ENCODE data around the gene ATL2.

Gene ATL2

GRCh38 chr2:38375696-38376345 lies 1.3 kb downstream of the ATL2 start:
- Histone ChIP-seq H3K9me3 (ENCODE audit: control insufficient read depth in 5 of 5, low read length in 5 of 5) (no peaks in the 10 kb centered on the region), H3K36me3 (ENCODE audit: control insufficient read depth in 5 of 5, insufficient read depth in 5 of 5, low read length in 5 of 5) (no peaks in the 10 kb centered on the region), H3K27me3 (ENCODE audit: control insufficient read depth in 5 of 5, insufficient read depth in 4 of 5, low read length in 5 of 5) (no peaks in the 10 kb centered on the region), H3K4me1 (ENCODE audit: control insufficient read depth in 5 of 5, insufficient read depth in 5 of 5, low read length in 5 of 5) (peaks cover 0 to 41% (median 29%) of the 10 kb centered on the region in 5 donors), H3K9ac (ENCODE audit: low read length in 5 of 5) (peak overlapping the region; percentile 66 to 97 (median 84)), H3K27ac (ENCODE audit: low read depth, low read length) (peak overlapping the region; percentile 92), H3K4me3 (ENCODE audit: low read depth in 1 of 5, low read length in 5 of 5) (peak overlapping the region; percentile 76 to 97 (median 84))

GRCh38 chr2:38374984-38375383 lies 2.1 kb downstream of the ATL2 start:
- peak overlapping the region in 3 of 5 donors; percentile 30 to 97 (median 84) for H3K9ac ChIP-seq (ENCODE audit: low read length in 5 of 5)
- peak overlapping the region in 1 of 5 donors; percentile 2 for H3K4me3 ChIP-seq (ENCODE audit: low read depth in 1 of 5, low read length in 5 of 5)
- no peaks in the 10 kb centered on the region for H3K36me3 ChIP-seq (ENCODE audit: control insufficient read depth in 5 of 5, insufficient read depth in 5 of 5, low read length in 5 of 5)
- H3K27me3 ChIP-seq (ENCODE audit: control insufficient read depth in 5 of 5, insufficient read depth in 4 of 5, low read length in 5 of 5), result no peaks in the 10 kb centered on the region
- peaks cover 0 to 41% (median 29%) of the 10 kb centered on the region in 5 donors for H3K4me1 ChIP-seq (ENCODE audit: control insufficient read depth in 5 of 5, insufficient read depth in 5 of 5, low read length in 5 of 5)
- H3K27ac ChIP-seq (ENCODE audit: low read depth, low read length), result no peak overlapping the region
- no peaks in the 10 kb centered on the region for H3K9me3 ChIP-seq (ENCODE audit: control insufficient read depth in 5 of 5, low read length in 5 of 5)

GRCh38 chr2:38371235-38371634 lies 5.8 kb downstream of the ATL2 start:
- Histone ChIP-seq H3K9ac (ENCODE audit: low read length in 5 of 5) (no peak overlapping the region), H3K4me1 (ENCODE audit: control insufficient read depth in 5 of 5, insufficient read depth in 5 of 5, low read length in 5 of 5) (peaks cover 0 to 34% (median 18%) of the 10 kb centered on the region in 5 donors), H3K9me3 (ENCODE audit: control insufficient read depth in 5 of 5, low read length in 5 of 5) (no peaks in the 10 kb centered on the region), H3K27ac (ENCODE audit: low read depth, low read length) (no peak overlapping the region), H3K36me3 (ENCODE audit: control insufficient read depth in 5 of 5, insufficient read depth in 5 of 5, low read length in 5 of 5) (no peaks in the 10 kb centered on the region), H3K27me3 (ENCODE audit: control insufficient read depth in 5 of 5, insufficient read depth in 4 of 5, low read length in 5 of 5) (no peaks in the 10 kb centered on the region), H3K4me3 (ENCODE audit: low read depth in 1 of 5, low read length in 5 of 5) (no peak overlapping the region)

- Histone ChIP-seq H3K27ac (ENCODE audit: low read depth, low read length) (no peak overlapping the region), H3K4me3 (ENCODE audit: low read depth in 1 of 5, low read length in 5 of 5) (no peak overlapping the region), H3K9me3 (ENCODE audit: control insufficient read depth in 5 of 5, low read length in 5 of 5) (no peaks in the 10 kb centered on the region), H3K36me3 (ENCODE audit: control insufficient read depth in 5 of 5, insufficient read depth in 5 of 5, low read length in 5 of 5) (no peaks in the 10 kb centered on the region), H3K27me3 (ENCODE audit: control insufficient read depth in 5 of 5, insufficient read depth in 4 of 5, low read length in 5 of 5) (no peaks in the 10 kb centered on the region), H3K9ac (ENCODE audit: low read length in 5 of 5) (no peak overlapping the region), H3K4me1 (ENCODE audit: control insufficient read depth in 5 of 5, insufficient read depth in 5 of 5, low read length in 5 of 5) (peaks cover 0 to 34% (median 15%) of the 10 kb centered on the region in 5 donors)
Measured at GRCh38 chr2:38370664-38371063, 6.4 kb downstream of the ATL2 start.

- Histone ChIP-seq H3K27ac (ENCODE audit: low read depth, low read length) (no peak overlapping the region), H3K4me1 (ENCODE audit: control insufficient read depth in 5 of 5, insufficient read depth in 5 of 5, low read length in 5 of 5) (peaks cover 0 to 22% (median 9%) of the 10 kb centered on the region in 5 donors), H3K9me3 (ENCODE audit: control insufficient read depth in 5 of 5, low read length in 5 of 5) (no peaks in the 10 kb centered on the region), H3K4me3 (ENCODE audit: low read depth in 1 of 5, low read length in 5 of 5) (no peak overlapping the region), H3K9ac (ENCODE audit: low read length in 5 of 5) (no peak overlapping the region), H3K36me3 (ENCODE audit: control insufficient read depth in 5 of 5, insufficient read depth in 5 of 5, low read length in 5 of 5) (peaks cover 0 to 4% (median 3%) of the 10 kb centered on the region in 5 donors), H3K27me3 (ENCODE audit: control insufficient read depth in 5 of 5, insufficient read depth in 4 of 5, low read length in 5 of 5) (no peaks in the 10 kb centered on the region)
Measured at GRCh38 chr2:38362232-38362631, 14.8 kb downstream of the ATL2 start.

- Histone ChIP-seq H3K9ac (ENCODE audit: low read length in 5 of 5) (no peak overlapping the region), H3K4me1 (ENCODE audit: control insufficient read depth in 5 of 5, insufficient read depth in 5 of 5, low read length in 5 of 5) (peaks cover 0 to 9% (median under 1%) of the 10 kb centered on the region in 5 donors), H3K4me3 (ENCODE audit: low read depth in 1 of 5, low read length in 5 of 5) (no peak overlapping the region), H3K27me3 (ENCODE audit: control insufficient read depth in 5 of 5, insufficient read depth in 4 of 5, low read length in 5 of 5) (no peaks in the 10 kb centered on the region), H3K9me3 (ENCODE audit: control insufficient read depth in 5 of 5, low read length in 5 of 5) (no peaks in the 10 kb centered on the region), H3K27ac (ENCODE audit: low read depth, low read length) (no peak overlapping the region), H3K36me3 (ENCODE audit: control insufficient read depth in 5 of 5, insufficient read depth in 5 of 5, low read length in 5 of 5) (peaks cover 0 to 4% (median 3%) of the 10 kb centered on the region in 5 donors)
Measured at GRCh38 chr2:38360177-38360576, 16.9 kb downstream of the ATL2 start.

GRCh38 chr2:38353402-38353801 lies 23.7 kb downstream of the ATL2 start:
- Histone ChIP-seq H3K36me3 (ENCODE audit: control insufficient read depth in 5 of 5, insufficient read depth in 5 of 5, low read length in 5 of 5) (peaks cover 0 to 7% (median 3%) of the 10 kb centered on the region in 5 donors), H3K9ac (ENCODE audit: low read length in 5 of 5) (no peak overlapping the region), H3K27me3 (ENCODE audit: control insufficient read depth in 5 of 5, insufficient read depth in 4 of 5, low read length in 5 of 5) (no peaks in the 10 kb centered on the region), H3K27ac (ENCODE audit: low read depth, low read length) (no peak overlapping the region), H3K4me3 (ENCODE audit: low read depth in 1 of 5, low read length in 5 of 5) (no peak overlapping the region), H3K4me1 (ENCODE audit: control insufficient read depth in 5 of 5, insufficient read depth in 5 of 5, low read length in 5 of 5) (no peaks in the 10 kb centered on the region), H3K9me3 (ENCODE audit: control insufficient read depth in 5 of 5, low read length in 5 of 5) (no peaks in the 10 kb centered on the region)

GRCh38 chr2:38352336-38352735 lies 24.7 kb downstream of the ATL2 start:
- Histone ChIP-seq H3K4me3 (ENCODE audit: low read depth in 1 of 5, low read length in 5 of 5) (no peak overlapping the region), H3K27me3 (ENCODE audit: control insufficient read depth in 5 of 5, insufficient read depth in 4 of 5, low read length in 5 of 5) (no peaks in the 10 kb centered on the region), H3K9ac (ENCODE audit: low read length in 5 of 5) (no peak overlapping the region), H3K36me3 (ENCODE audit: control insufficient read depth in 5 of 5, insufficient read depth in 5 of 5, low read length in 5 of 5) (peaks cover 0 to 3% (median 0%) of the 10 kb centered on the region in 5 donors), H3K9me3 (ENCODE audit: control insufficient read depth in 5 of 5, low read length in 5 of 5) (no peaks in the 10 kb centered on the region), H3K27ac (ENCODE audit: low read depth, low read length) (no peak overlapping the region), H3K4me1 (ENCODE audit: control insufficient read depth in 5 of 5, insufficient read depth in 5 of 5, low read length in 5 of 5) (no peaks in the 10 kb centered on the region)

- Histone ChIP-seq H3K27ac (ENCODE audit: low read depth, low read length) (no peak overlapping the region), H3K9ac (ENCODE audit: low read length in 5 of 5) (no peak overlapping the region), H3K4me1 (ENCODE audit: control insufficient read depth in 5 of 5, insufficient read depth in 5 of 5, low read length in 5 of 5) (peaks cover 0 to 6% (median 0%) of the 10 kb centered on the region in 5 donors), H3K36me3 (ENCODE audit: control insufficient read depth in 5 of 5, insufficient read depth in 5 of 5, low read length in 5 of 5) (peaks cover 20 to 27% (median 25%) of the 10 kb centered on the region in 5 donors), H3K4me3 (ENCODE audit: low read depth in 1 of 5, low read length in 5 of 5) (no peak overlapping the region), H3K27me3 (ENCODE audit: control insufficient read depth in 5 of 5, insufficient read depth in 4 of 5, low read length in 5 of 5) (no peaks in the 10 kb centered on the region), H3K9me3 (ENCODE audit: control insufficient read depth in 5 of 5, low read length in 5 of 5) (no peaks in the 10 kb centered on the region)
Measured at GRCh38 chr2:38345323-38346038, 31.6 kb downstream of the ATL2 start.

GRCh38 chr2:38344813-38345212 lies 32.3 kb downstream of the ATL2 start:
- no peaks in the 10 kb centered on the region for H3K9me3 ChIP-seq (ENCODE audit: control insufficient read depth in 5 of 5, low read length in 5 of 5)
- H3K9ac ChIP-seq (ENCODE audit: low read length in 5 of 5), result no peak overlapping the region
- H3K36me3 ChIP-seq (ENCODE audit: control insufficient read depth in 5 of 5, insufficient read depth in 5 of 5, low read length in 5 of 5), result peaks cover 20 to 29% (median 26%) of the 10 kb centered on the region in 5 donors
- peaks cover 0 to 6% (median 0%) of the 10 kb centered on the region in 5 donors for H3K4me1 ChIP-seq (ENCODE audit: control insufficient read depth in 5 of 5, insufficient read depth in 5 of 5, low read length in 5 of 5)
- no peaks in the 10 kb centered on the region for H3K27me3 ChIP-seq (ENCODE audit: control insufficient read depth in 5 of 5, insufficient read depth in 4 of 5, low read length in 5 of 5)
- H3K27ac ChIP-seq (ENCODE audit: low read depth, low read length), result no peak overlapping the region
- no peak overlapping the region for H3K4me3 ChIP-seq (ENCODE audit: low read depth in 1 of 5, low read length in 5 of 5)

Measured in subcutaneous abdominal adipose tissue (tissue), 5 donors.